Measurements from ENCODE around the gene UVRAG. TPM values are rescaled to one million over a fixed set of nuclear protein-coding genes. Genes with fewer than 3 reads are reported as not detected.
"Not testable (repeated sequence)": the region's sequence is repeated elsewhere in the genome, so short reads cannot be mapped to it uniquely, and the experiment has no call there.

Gene UVRAG
- polyA plus RNA-seq, 1 donor (not counting 4 experiments of a cell fraction or from before 2014, with no cell fraction given), result 11.9 TPM

GRCh38 chr11:76054330-76054729 lies 239.3 kb downstream of the UVRAG start:
- no peak for FAIRE-seq
- H3K27me3 ChIP-seq (ENCODE audit: control insufficient read depth, extremely low read depth, insufficient read depth, low read length), result no peaks in the 10 kb centered on the region
- no peaks in the 10 kb centered on the region for H3K9me3 ChIP-seq (ENCODE audit: control insufficient read depth, low read depth, low read length)
- no peak overlapping the region for H2AFZ ChIP-seq (ENCODE audit: control insufficient read depth, low read length)
- H3K9me1 ChIP-seq (ENCODE audit: control insufficient read depth, extremely low read depth, insufficient read depth, low read length), result no peaks in the 10 kb centered on the region
- H3K4me2 ChIP-seq (ENCODE audit: control insufficient read depth, extremely low read depth, insufficient read depth, low read depth, low read length), result no peak overlapping the region
- H3K4me3 ChIP-seq (ENCODE audit: control insufficient read depth in 2 of 3, extremely low read depth in 1 of 3, insufficient read depth in 2 of 3, low read depth in 1 of 3, low read length in 3 of 3), result no peak overlapping the region
- dilution Hi-C loops (cut with MboI; ENCODE audit: extremely low pct_ligation_motif_present, low sequenced_read_pairs), result no loop called here
- no peak overlapping the region for H3K27ac ChIP-seq (ENCODE audit: control insufficient read depth, insufficient read depth, low read length)
- H3K9ac ChIP-seq (ENCODE audit: control insufficient read depth, extremely low read depth, insufficient read depth, low read length), result no peak overlapping the region
- TF ChIP-seq EZH2 (IDR thresholded peaks at IDR 0.05; ENCODE audit: low read length) (no peak), CTCF (optimal IDR thresholded peaks at IDR 0.05 in 1 of 3, IDR thresholded peaks at IDR 0.05 in 1 of 3, conservative IDR thresholded peaks at IDR 0.05 in 1 of 3; ENCODE audit: extremely low read depth in 1 of 3, insufficient read depth in 2 of 3, low read length in 3 of 3) (no peak)
- no peak for DNase-seq (ENCODE audit: low read depth, low spot score)
- H3K36me3 ChIP-seq (ENCODE audit: control insufficient read depth in 2 of 2, extremely low read depth in 1 of 2, insufficient read depth in 2 of 2, low read length in 2 of 2), result no peaks in the 10 kb centered on the region
- no peaks in the 10 kb centered on the region for H4K20me1 ChIP-seq (ENCODE audit: control insufficient read depth, extremely low read depth, insufficient read depth, low read length)
- no peaks in the 10 kb centered on the region for H3K79me2 ChIP-seq (ENCODE audit: control insufficient read depth, insufficient read depth, low read length)
- no peaks in the 10 kb centered on the region for H3K4me1 ChIP-seq (ENCODE audit: control insufficient read depth, extremely low read depth, insufficient read depth, low read length)

GRCh38 chr11:76056876-76057275 lies 241.9 kb downstream of the UVRAG start:
- no peak for TF ChIP-seq CTCF (optimal IDR thresholded peaks at IDR 0.05 in 1 of 3, IDR thresholded peaks at IDR 0.05 in 1 of 3, conservative IDR thresholded peaks at IDR 0.05 in 1 of 3; ENCODE audit: extremely low read depth in 1 of 3, insufficient read depth in 2 of 3, low read length in 3 of 3)
- TF ChIP-seq EZH2 (IDR thresholded peaks at IDR 0.05; ENCODE audit: low read length), result no peak
- Histone ChIP-seq H3K27me3 (ENCODE audit: control insufficient read depth, extremely low read depth, insufficient read depth, low read length) (no peaks in the 10 kb centered on the region), H3K9me3 (ENCODE audit: control insufficient read depth, low read depth, low read length) (no peaks in the 10 kb centered on the region), H4K20me1 (ENCODE audit: control insufficient read depth, extremely low read depth, insufficient read depth, low read length) (no peaks in the 10 kb centered on the region), H2AFZ (ENCODE audit: control insufficient read depth, low read length) (no peak overlapping the region), H3K9ac (ENCODE audit: control insufficient read depth, extremely low read depth, insufficient read depth, low read length) (no peak overlapping the region), H3K36me3 (ENCODE audit: control insufficient read depth in 2 of 2, extremely low read depth in 1 of 2, insufficient read depth in 2 of 2, low read length in 2 of 2) (no peaks in the 10 kb centered on the region), H3K79me2 (ENCODE audit: control insufficient read depth, insufficient read depth, low read length) (no peaks in the 10 kb centered on the region), H3K4me2 (ENCODE audit: control insufficient read depth, extremely low read depth, insufficient read depth, low read depth, low read length) (no peak overlapping the region), H3K9me1 (ENCODE audit: control insufficient read depth, extremely low read depth, insufficient read depth, low read length) (no peaks in the 10 kb centered on the region), H3K4me1 (ENCODE audit: control insufficient read depth, extremely low read depth, insufficient read depth, low read length) (no peaks in the 10 kb centered on the region), H3K4me3 (ENCODE audit: control insufficient read depth in 2 of 3, extremely low read depth in 1 of 3, insufficient read depth in 2 of 3, low read depth in 1 of 3, low read length in 3 of 3) (no peak overlapping the region), H3K27ac (ENCODE audit: control insufficient read depth, insufficient read depth, low read length) (no peak overlapping the region)
- FAIRE-seq (no peak), DNase-seq (ENCODE audit: low read depth, low spot score) (no peak)
- dilution Hi-C loops (cut with MboI; ENCODE audit: extremely low pct_ligation_motif_present, low sequenced_read_pairs), result no loop called here

- FAIRE-seq; DNase-seq (ENCODE audit: low read depth, low spot score); H3K27ac ChIP-seq (ENCODE audit: control insufficient read depth, insufficient read depth, low read length); H3K27me3 ChIP-seq (ENCODE audit: control insufficient read depth, extremely low read depth, insufficient read depth, low read length); H3K9ac ChIP-seq (ENCODE audit: control insufficient read depth, extremely low read depth, insufficient read depth, low read length); H3K4me1 ChIP-seq (ENCODE audit: control insufficient read depth, extremely low read depth, insufficient read depth, low read length); H3K9me3 ChIP-seq (ENCODE audit: control insufficient read depth, low read depth, low read length); H3K4me2 ChIP-seq (ENCODE audit: control insufficient read depth, extremely low read depth, insufficient read depth, low read depth, low read length); H2AFZ ChIP-seq (ENCODE audit: control insufficient read depth, low read length); H3K9me1 ChIP-seq (ENCODE audit: control insufficient read depth, extremely low read depth, insufficient read depth, low read length); H3K4me3 ChIP-seq (ENCODE audit: control insufficient read depth in 2 of 3, extremely low read depth in 1 of 3, insufficient read depth in 2 of 3, low read depth in 1 of 3, low read length in 3 of 3); dilution Hi-C loops (cut with MboI; ENCODE audit: extremely low pct_ligation_motif_present, low sequenced_read_pairs); H4K20me1 ChIP-seq (ENCODE audit: control insufficient read depth, extremely low read depth, insufficient read depth, low read length); H3K36me3 ChIP-seq (ENCODE audit: control insufficient read depth in 2 of 2, extremely low read depth in 1 of 2, insufficient read depth in 2 of 2, low read length in 2 of 2); H3K79me2 ChIP-seq (ENCODE audit: control insufficient read depth, insufficient read depth, low read length): not testable (repeated sequence)
These were observed 245.5 kb downstream of the UVRAG start for GRCh38 chr11:76060475-76061036.
